Measurements from ENCODE around the gene BCL11B. TPM values are rescaled to one million over a fixed set of nuclear protein-coding genes. Genes with fewer than 3 reads are reported as not detected.

Gene BCL11B
- total and polyA plus RNA-seq, 2 of the 8 experiments (the other 6 are each of a cell fraction or from before 2014, with no cell fraction given), result 0.63 to 5.9 TPM

DNA sequence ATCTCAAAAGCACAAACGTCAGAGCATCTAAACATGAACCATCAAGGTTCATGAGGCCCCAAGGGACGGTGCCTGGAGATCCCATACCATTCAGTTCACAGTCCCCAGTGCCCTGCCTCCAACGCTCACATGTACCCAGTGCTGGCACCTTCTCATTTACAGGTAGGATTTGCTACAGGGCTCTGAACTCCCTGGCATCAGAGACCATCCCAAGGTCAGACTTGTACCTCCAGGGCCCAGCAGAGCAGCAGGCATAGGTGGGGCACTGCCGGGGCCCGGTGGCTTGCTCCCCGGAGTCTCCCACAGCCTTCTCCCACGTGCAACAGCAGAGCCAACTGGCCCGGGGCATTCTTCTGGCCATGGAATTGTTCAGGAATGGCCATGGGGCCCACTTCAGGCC is 114.8 kb downstream of the BCL11B start:
- Histone ChIP-seq H4K8ac (ENCODE audit: extremely low read depth, insufficient read depth, low read length) (no peak overlapping the region), H3K14ac (ENCODE audit: insufficient read length) (no peak overlapping the region), H2AFZ (ENCODE audit: low read length) (no peak overlapping the region), H3K18ac (ENCODE audit: extremely low read depth, low read length) (no peak overlapping the region), H3K56ac (replicated peaks; ENCODE audit: insufficient read length, low read depth, low read length) (no peak overlapping the region), H4K91ac (replicated peaks; ENCODE audit: insufficient read length, low read length) (no peak overlapping the region), H4K20me1 (replicated peaks in 1 of 2; ENCODE audit: control insufficient read depth in 1 of 2, insufficient read depth in 2 of 2, low read length in 2 of 2) (no peaks in the 10 kb centered on the region), H3K4me1 (replicated peaks in 1 of 4; ENCODE audit: control insufficient read depth in 3 of 4, insufficient read depth in 4 of 4, low read length in 3 of 4) (no peaks in the 10 kb centered on the region; a peak in 2 of 7 replicates), H3K9me3 (ENCODE audit: insufficient read depth in 2 of 2, low read depth in 1 of 2, low read length in 1 of 2) (no peaks in the 10 kb centered on the region), H3K4me3 (ENCODE audit: extremely low read depth in 1 of 4, insufficient read depth in 2 of 4, low read depth in 3 of 4, low read length in 4 of 4) (no peak overlapping the region), H4K5ac (ENCODE audit: insufficient read length, low read depth, low read length) (no peak overlapping the region), H3K27me3 (replicated peaks in 1 of 4; ENCODE audit: control insufficient read depth in 3 of 4, extremely low read depth in 1 of 4, insufficient read depth in 3 of 4, low read length in 3 of 4) (no peaks in the 10 kb centered on the region), H3K27ac (ENCODE audit: low read depth, low read length) (no peak overlapping the region), H2AK5ac (ENCODE audit: low read depth, low read length) (no peak overlapping the region), H2BK120ac (replicated peaks; ENCODE audit: low read depth, low read length) (no peak overlapping the region), H3K4ac (replicated peaks; ENCODE audit: insufficient read length, low read depth, low read length) (no peak overlapping the region), H3K9ac (replicated peaks in 1 of 4; ENCODE audit: extremely low read depth in 1 of 4, low read depth in 3 of 4, low read length in 3 of 4) (no peak overlapping the region), H3K23me2 (ENCODE audit: low read depth, low read length) (no peaks in the 10 kb centered on the region), H2BK5ac (ENCODE audit: low read depth, low read length) (no peak overlapping the region), H3K4me2 (ENCODE audit: insufficient read depth in 1 of 2, low read depth in 2 of 2, low read length in 2 of 2) (no peak overlapping the region), H3K79me2 (ENCODE audit: control insufficient read depth in 1 of 2, insufficient read depth in 2 of 2, low read length in 2 of 2) (no peaks in the 10 kb centered on the region), H2BK20ac (ENCODE audit: low read length) (no peak overlapping the region), H3K79me1 (ENCODE audit: low read depth, low read length) (no peaks in the 10 kb centered on the region), H3K36me3 (ENCODE audit: control insufficient read depth in 2 of 4, insufficient read depth in 4 of 4, low read length in 3 of 4) (no peaks in the 10 kb centered on the region), H3K23ac (ENCODE audit: insufficient read length) (no peak overlapping the region), H2BK15ac (ENCODE audit: low read length) (no peak overlapping the region), H2BK12ac (ENCODE audit: low read depth, low read length) (no peak overlapping the region)
- TF ChIP-seq RBBP5 (IDR thresholded peaks at IDR 0.05; ENCODE audit: borderline replicate concordance, low read depth, low read length) (no peak), ZNF274 (IDR thresholded peaks at IDR 0.05; ENCODE audit: borderline replicate concordance, extremely low read depth, low read length) (no peak), SP1 (IDR thresholded peaks at IDR 0.05; ENCODE audit: low read depth, low read length) (no peak), RXRA (IDR thresholded peaks at IDR 0.05; ENCODE audit: insufficient read depth, low read depth, low read length) (no peak), SIN3A (conservative IDR thresholded peaks at IDR 0.05 in 1 of 2, IDR thresholded peaks at IDR 0.05 in 1 of 2; ENCODE audit: low read depth in 1 of 2, low read length in 2 of 2) (no peak), BCL11A (IDR thresholded peaks at IDR 0.05; ENCODE audit: low read depth in 2 of 2, low read length in 2 of 2) (no peak)
- CTCF ChIA-PET (ENCODE audit: partially characterized antibody), result no interaction called here
- POLR2A ChIA-PET (ENCODE audit: partially characterized antibody), result no interaction called here
- DNase-seq (ENCODE audit: low read depth in 1 of 2, low spot score in 2 of 2) (peak in 1 of 2 experiments; percentile 29), FAIRE-seq (no peak)
- 95% methylated on average over 8 of the region's 8 CpGs; no CpG with 5 or more reads in 1 of the 2 experiments for WGBS, 2 experiments (ENCODE audit: extremely low coverage in 1 of 2, insufficient coverage in 1 of 2, insufficient read length in 1 of 2, insufficient replicate concordance in 2 of 2, low coverage in 1 of 2, low lambda C conversion rate in 2 of 2, missing lambda C conversion rate in 1 of 2)

Measured in H1 (cell line).